K562 (cell line): ENCODE results near the gene PPT2. TPM values are rescaled to one million over a fixed set of nuclear protein-coding genes. Genes with fewer than 3 reads are reported as not detected.
A peak's percentile ranks its signal among the peaks of the same experiment; 100 is the strongest.

Source experiments
- BCLAF1 ChIP-seq, 2 experiments: fragments of 450-650 bp in 1 of 2; IDR thresholded peaks; 2 replicates each; pipeline ENCODE4 v1.6.1; 2011 to 2017; ENCODE audit warnings: low read depth in 2 of 2, antibody characterized with exemption in 1 of 2, borderline replicate concordance in 1 of 2, low read length in 1 of 2, mild to moderate bottlenecking in 1 of 2, mixed read lengths in 1 of 2; ENCODE audit not compliant: control insufficient read depth in 1 of 2
- CBFA2T2 ChIP-seq: fragments of 450-650 bp; conservative IDR thresholded peaks from 2 replicates; pipeline ENCODE4 v1.6.1; 2017; ENCODE audit warnings: mild to moderate bottlenecking
- CREB3 ChIP-seq: fragments of 450-650 bp; conservative IDR thresholded peaks from 2 replicates; pipeline ENCODE4 v1.6.1; 2016; ENCODE audit warnings: missing genetic modification characterization, low read depth, mild to moderate bottlenecking, missing compliant biosample characterization, moderate library complexity
- GTF2A2 ChIP-seq: IDR thresholded peaks from 2 replicates; pipeline ENCODE4 v1.6.1; 2016; ENCODE audit warnings: mild to moderate bottlenecking, missing genetic modification characterization, missing compliant biosample characterization
- JUND ChIP-seq, 2 experiments: IDR thresholded peaks; 2 replicates in 1 of 2; 3 replicates in 1 of 2; pipeline ENCODE4 v1.6.1; 2011; ENCODE audit warnings: borderline replicate concordance in 2 of 2, low read depth in 2 of 2, low read length in 2 of 2, improper control_type of control experiment in 1 of 2, missing biosample characterization in 1 of 2, missing genetic modification characterization in 1 of 2, missing genetic modification reagents in 1 of 2
- RAD21 ChIP-seq, 2 experiments: fragments of 250-450 bp in 1 of 2; fragments of 450-650 bp in 1 of 2; sonication (Bioruptor Pico) in 1 of 2; formaldehyde crosslinking in 1 of 2; IDR thresholded peaks in 1 of 2; conservative IDR thresholded peaks in 1 of 2; 2 replicates each; pipeline versions ENCODE4 v1.4.0 to v1.8.0; 2020 to 2022; ENCODE audit warnings: mild to moderate bottlenecking in 2 of 2, moderate library complexity in 1 of 2
- RREB1 ChIP-seq: fragments of 250-450 bp; sonication (Bioruptor Pico); IDR thresholded peaks from 2 replicates; pipeline ENCODE4 v1.4.0; 2020
- SLC30A9 ChIP-seq: fragments of 250-450 bp; sonication (Bioruptor Pico); IDR thresholded peaks from 2 replicates; pipeline ENCODE4 v1.8.0; 2022; ENCODE audit warnings: mild to moderate bottlenecking, moderate library complexity
- SMARCC2 ChIP-seq: fragments of 450-650 bp; IDR thresholded peaks from 2 replicates; pipeline ENCODE4 v1.6.1; 2017; ENCODE audit warnings: antibody characterized with exemption, moderate library complexity, mild to moderate bottlenecking, low read depth
- TFAP4 ChIP-seq: sonication (generic); formaldehyde crosslinking; IDR thresholded peaks from 2 replicates; pipeline ENCODE4 v1.8.0; 2022; ENCODE audit warnings: missing genetic modification reagents, mild to moderate bottlenecking, moderate library complexity, borderline replicate concordance
- WHSC1 ChIP-seq: IDR thresholded peaks from one replicate; pipeline ENCODE4 v1.6.1; 2012; ENCODE audit warnings: low read length, control low read depth, inconsistent platforms
- ZKSCAN3 ChIP-seq: fragments of 250-450 bp; sonication (Bioruptor Pico); IDR thresholded peaks from 2 replicates; pipeline ENCODE4 v1.4.0; 2020
- ZKSCAN8 ChIP-seq: fragments of 200-800 bp; sonication (Bioruptor generic); IDR thresholded peaks from 2 replicates; pipeline ENCODE4 v1.6.1; 2016; ENCODE audit warnings: missing genetic modification characterization, missing compliant biosample characterization
- ZNF354B ChIP-seq: fragments of 250-450 bp; sonication (Bioruptor Pico); IDR thresholded peaks from 2 replicates; pipeline ENCODE4 v1.4.0; 2020
- ZNF77 ChIP-seq: fragments of 250-450 bp; sonication (Bioruptor Pico); IDR thresholded peaks from 2 replicates; pipeline ENCODE4 v1.5.0; 2020
- polyA plus RNA-seq, 8 experiments: library from polyadenylated mRNA; depleted of rRNA in 4 of 8; stranded (reverse) in 5 of 8; unstranded in 3 of 8; fragments of >200 nt; fragmentation: Nextera tagmentation in 2 of 8; fragmentation: Illumina TruSeq in 1 of 8; extraction: Ambion mirVana in 2 of 8; extraction: Trizol in 1 of 8; gene quantifications; 2 replicates each; pipeline versions ENCODE4 v1.2.1 to v1.2.3, GENCODE V29; 2011 to 2014; ENCODE audit warnings: inconsistent platforms in 1 of 8, missing spikeins in 1 of 8
- total RNA-seq, 7 experiments: library from RNA; depleted of rRNA in 6 of 7; stranded (reverse); fragments of >200 nt in 6 of 7; fragmentation: Illumina TruSeq in 2 of 7; extraction: Trizol in 2 of 7; gene quantifications; 2 replicates each; pipeline versions ENCODE4 v1.2.1 to v1.2.3, GENCODE V29; 2011 to 2021; ENCODE audit warnings: low replicate concordance in 1 of 7

PPT2 gene
- total and polyA plus RNA-seq, 9 of the 15 experiments (the other 6 are each of a cell fraction or from before 2014, with no cell fraction given): 27.4 to 98.8 (median 69.9) TPM

GRCh38 chr6:32194825-32195651 is 41.1 kb downstream of the PPT2 start (continued):
- peak; percentile 65 to 76 for TF ChIP-seq RAD21 (CRISPR knock-in tag; conservative IDR thresholded peaks at IDR 0.05 in 1 of 2, IDR thresholded peaks at IDR 0.05 in 1 of 2)
- TF ChIP-seq TFAP4 (CRISPR knock-in tag): no peak
- peak; percentile 37; the same call in 1 of the 2 replicates for TF ChIP-seq SMARCC2
- no peak for TF ChIP-seq ZNF77 (CRISPR knock-in tag)
- no peak; the same call in 1 of the 2 replicates for TF ChIP-seq JUND (IDR thresholded peaks at IDR 0.05; ENCODE audit: borderline replicate concordance, low read depth, low read length)
- no peak for TF ChIP-seq JUND (tag; IDR thresholded peaks at IDR 0.05; ENCODE audit: borderline replicate concordance, low read depth, low read length)
- TF ChIP-seq BCLAF1 (IDR thresholded peaks at IDR 0.05; ENCODE audit: borderline replicate concordance in 1 of 2, control insufficient read depth in 1 of 2, low read depth in 2 of 2, low read length in 1 of 2): no peak
- no peak for TF ChIP-seq CBFA2T2
- no peak for TF ChIP-seq ZKSCAN3 (CRISPR knock-in tag)
- 0 out of 2 replicates have a peak, but pooled peaks have one; percentile 17 for TF ChIP-seq CREB3 (tag)
- no peak for TF ChIP-seq SLC30A9
- TF ChIP-seq WHSC1: no peak
- no peak for TF ChIP-seq GTF2A2 (tag)
- no peak for TF ChIP-seq ZNF354B (CRISPR knock-in tag)
- TF ChIP-seq RREB1: 0 out of 2 replicates have a peak, but pooled peaks have one; percentile 46
- no peak for TF ChIP-seq ZKSCAN8 (CRISPR knock-in tag)
